Fibroblast of the conjunctiva (primary cell): ENCODE data around the gene GPATCH1.
"Not testable (repeated sequence)": the region's sequence is repeated elsewhere in the genome, so short reads cannot be mapped to it uniquely, and the experiment has no call there.

Experiments used
- DNase-seq: peaks from one replicate; pipeline ENCODE4 v3.0.0-alpha.2; 2010; ENCODE audit warnings: low read depth

Gene GPATCH1

GRCh38 chr19:33159893-33160292, 78.9 kb downstream of the GPATCH1 start:
- DNase-seq, result no peak

- DNase-seq, result no peak
These were observed 80.2 kb downstream of the GPATCH1 start for GRCh38 chr19:33161201-33161600.

- no peak for DNase-seq
These were observed 82.5 kb downstream of the GPATCH1 start for GRCh38 chr19:33163481-33163880.

GRCh38 chr19:33166037-33166436, 85.1 kb downstream of the GPATCH1 start:
- not testable (repeated sequence) for DNase-seq

GRCh38 chr19:33167438-33167837, 86.5 kb downstream of the GPATCH1 start:
- no peak for DNase-seq

DNA sequence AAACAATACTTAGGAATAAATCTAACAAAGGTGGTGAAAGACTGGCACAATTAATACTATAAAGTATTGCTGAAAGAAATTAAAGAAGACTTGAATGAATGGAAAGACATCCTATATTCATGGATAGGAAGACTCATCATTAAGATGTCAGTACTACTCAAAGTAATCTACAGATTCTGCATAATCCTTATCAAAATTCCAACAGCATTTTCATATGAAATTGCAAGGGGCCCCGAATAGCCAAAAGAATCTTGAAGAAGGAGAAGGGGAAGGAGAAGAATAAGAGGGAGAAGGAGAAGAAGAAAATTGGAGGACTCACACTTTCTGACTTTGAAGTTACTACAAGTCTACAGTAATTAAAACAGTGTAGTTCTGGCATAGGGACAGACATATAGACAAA, 87.5 kb downstream of the GPATCH1 start:
- DNase-seq, result no peak

DNA sequence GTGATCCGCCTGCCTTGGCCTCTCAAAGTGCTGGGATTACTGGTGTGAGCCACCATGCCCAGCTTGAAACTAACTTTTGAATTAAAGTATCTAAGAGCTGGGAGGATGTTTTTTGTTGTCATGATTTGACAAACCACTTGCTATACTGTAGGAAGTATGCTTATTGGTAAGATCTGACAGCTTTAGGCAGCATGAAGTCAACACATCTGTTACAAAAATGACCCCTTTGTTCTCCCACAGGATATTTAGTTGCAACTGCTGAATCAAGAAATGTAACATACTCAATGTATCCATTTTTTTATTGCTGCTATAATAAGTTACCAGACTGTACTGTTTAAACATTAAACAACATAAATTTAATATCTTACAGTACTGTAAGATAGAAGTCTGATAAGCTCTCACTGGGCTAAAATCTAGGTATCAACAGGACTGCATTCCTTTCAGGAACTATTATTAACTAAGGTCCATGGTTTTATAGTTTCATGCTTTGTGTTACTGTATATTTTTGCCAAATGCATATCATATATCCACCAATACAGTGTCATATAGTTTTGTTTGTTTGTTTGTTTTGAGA, 90.3 kb downstream of the GPATCH1 start:
- no peak for DNase-seq

DNA sequence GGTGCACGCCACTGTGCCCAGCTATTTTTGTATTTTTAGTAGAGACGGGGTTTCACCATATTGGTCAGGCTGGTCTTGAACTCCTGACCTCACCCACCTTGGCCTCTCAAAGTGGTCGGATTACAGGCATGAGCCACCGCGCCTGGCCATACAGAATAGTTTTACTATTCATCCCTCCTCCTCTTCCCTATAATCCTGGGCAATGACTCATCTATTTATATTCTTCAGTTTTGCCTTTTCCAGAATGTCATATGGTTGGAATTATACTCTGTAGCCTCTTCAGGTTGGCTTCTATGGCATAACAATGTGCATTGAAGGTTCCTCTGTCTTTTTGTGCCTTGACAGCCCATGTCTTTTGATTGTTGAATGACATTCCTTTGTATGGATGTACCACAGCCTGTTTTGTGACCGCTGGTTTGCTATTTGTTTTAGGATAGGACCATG, 91.0 kb downstream of the GPATCH1 start:
- DNase-seq, result peak; percentile 23

DNA sequence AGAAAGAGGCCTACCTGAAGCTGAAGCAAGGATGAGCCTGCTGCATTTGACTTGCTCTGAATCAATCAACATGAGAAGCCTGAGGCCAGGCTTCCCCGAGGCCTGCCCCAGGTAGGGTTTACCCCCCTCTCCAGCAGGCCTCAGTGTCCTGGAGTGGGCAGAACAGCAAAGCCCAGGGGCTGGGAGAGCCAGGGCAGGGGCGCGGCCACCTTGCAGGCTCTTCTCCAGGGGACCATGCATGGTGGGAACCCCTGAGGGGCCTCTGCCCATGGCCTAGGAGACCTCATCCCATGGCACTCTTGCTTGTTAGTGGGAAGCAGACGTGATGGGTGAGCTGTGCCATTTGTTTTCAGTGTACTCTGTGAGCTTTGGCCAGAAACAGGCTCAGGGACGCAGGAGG, 93.2 kb downstream of the GPATCH1 start:
- DNase-seq, result no peak

DNA sequence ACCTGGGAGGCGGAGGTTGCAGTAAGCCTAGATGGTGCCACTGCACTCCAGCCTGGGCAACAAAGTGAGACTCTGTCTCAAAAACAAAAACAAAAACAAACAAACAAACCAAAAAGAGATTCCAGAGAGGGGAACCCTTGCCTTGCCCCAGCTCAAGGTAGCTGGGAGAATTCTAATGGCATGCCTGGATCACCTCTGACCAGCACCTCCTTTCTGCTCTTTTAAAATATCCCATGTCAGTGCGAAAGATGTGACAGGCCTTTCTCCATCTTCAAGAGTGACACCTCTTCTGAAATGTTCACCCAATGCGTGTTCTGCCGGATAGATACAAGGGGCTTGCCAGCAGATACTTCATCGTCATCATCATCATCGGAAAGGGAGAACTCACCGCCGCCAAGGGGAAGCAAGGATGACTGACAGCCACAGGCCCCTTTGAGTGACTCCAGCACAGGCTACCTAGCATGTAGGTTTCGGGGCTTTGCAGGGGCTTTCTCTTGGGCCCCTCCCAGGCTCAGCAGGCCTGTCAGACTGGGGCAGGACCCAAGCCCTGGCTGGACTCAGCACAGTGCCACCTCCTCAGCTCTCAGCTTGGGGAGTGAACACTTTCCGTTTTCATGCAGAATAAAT, 94.3 kb downstream of the GPATCH1 start:
- no peak for DNase-seq

DNA sequence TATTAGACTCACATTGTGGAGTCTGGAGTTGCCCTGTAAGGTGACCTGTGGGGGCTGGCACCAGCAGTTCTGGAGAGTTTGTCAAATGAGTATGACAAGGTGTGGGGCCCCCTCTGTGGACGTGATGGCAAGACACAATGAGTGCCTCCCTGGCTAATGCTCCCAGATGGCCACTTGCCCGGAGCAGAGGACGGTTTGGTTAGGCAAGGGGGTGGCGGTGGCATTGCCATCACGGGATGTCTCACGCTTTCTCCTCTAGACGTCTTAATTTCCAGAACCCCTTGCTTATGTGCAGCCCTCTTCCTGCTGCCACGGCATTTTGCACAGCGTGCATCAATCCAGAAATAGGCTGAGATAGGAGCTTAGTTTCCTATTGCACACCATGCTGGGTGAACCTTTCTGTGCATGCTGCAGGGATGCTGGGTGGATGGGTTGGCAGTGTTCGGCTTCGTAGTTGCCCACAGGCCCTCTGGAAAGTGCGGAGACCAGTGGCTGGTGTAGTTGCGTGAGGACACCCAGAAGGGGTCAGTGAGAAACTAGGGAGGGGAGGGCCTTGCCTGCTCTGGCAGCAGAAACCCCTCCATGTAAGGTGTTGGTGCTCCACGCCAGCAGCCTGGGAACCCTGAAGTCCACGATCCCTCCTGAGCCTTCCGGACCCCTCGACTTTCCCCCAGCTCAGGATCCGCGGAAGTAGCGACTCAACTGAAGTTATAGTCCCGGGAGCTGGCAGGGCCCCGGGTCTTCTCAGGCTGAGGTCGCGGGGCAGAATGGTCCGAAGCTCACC, 95.1 kb downstream of the GPATCH1 start:
- no peak for DNase-seq

DNA sequence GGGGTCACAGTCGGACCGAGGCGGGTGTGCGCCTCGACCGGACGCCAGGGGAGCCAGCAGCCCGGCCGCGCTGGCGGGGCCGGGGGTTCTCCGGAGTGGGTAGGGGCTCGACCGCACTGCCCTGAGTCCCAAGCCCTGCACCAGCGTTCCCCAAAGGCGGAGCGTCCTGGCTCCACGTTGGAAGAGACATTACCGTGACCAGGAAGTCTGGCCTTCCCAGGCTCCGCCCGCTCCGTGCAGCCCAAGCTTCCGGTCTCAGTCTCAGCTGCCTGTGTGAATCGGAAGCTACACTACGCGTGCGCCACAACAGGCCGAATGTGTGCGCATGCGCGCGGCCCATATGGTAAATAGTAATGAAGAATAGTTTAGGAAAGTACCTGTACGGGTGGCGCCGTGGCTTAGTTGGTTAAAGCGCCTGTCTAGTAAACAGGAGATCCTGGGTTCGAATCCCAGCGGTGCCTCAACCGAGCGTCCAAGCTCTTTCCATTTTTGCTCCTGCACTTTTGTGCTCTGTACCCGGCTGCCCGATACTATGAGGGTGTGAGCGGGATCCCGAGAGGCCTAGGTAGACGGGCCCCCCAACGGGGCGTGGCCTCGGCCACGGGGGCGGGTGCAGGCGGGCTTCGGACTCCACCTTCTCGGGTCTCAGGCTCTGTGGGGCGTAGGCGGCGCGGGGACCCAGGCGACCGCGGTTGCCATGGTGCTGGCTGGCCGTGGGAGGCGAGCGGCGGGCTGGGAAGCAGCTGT, 95.9 kb downstream of the GPATCH1 start:
- peak; percentile 97 for DNase-seq

- DNase-seq, result no peak
These were observed 96.5 kb downstream of the GPATCH1 start for GRCh38 chr19:33177417-33177979.
